Measurements from ENCODE around the gene SEC22C.

SEC22C gene

DNA sequence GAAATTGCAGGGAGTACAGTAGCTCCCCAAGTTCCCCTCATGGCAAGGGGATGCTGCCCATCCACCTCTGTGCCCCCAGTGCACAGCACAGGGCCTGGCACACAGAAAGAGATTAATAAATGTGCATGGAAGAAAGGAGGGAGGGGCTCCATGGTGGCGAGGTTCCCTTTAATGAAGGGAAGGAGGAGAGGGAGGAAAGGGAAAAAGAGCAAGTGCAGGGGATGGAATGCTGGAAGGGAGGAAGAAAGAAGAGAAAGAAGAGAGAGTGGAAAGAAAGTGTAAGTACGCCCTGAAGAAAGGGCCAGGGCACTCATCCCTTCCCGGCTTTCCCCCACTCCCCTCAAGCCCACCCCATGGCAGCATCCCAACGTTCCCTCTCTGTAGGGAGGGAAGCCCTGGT is 80.9 kb downstream of the SEC22C start:
- H3K4me3 ChIP-seq (replicated peaks in 1 of 2; ENCODE audit: low read depth in 2 of 2, low read length in 2 of 2), result no peak overlapping the region
- DNase-seq (ENCODE audit: low read depth in 2 of 2), result no peak
- TF ChIP-seq, protein P1, sequence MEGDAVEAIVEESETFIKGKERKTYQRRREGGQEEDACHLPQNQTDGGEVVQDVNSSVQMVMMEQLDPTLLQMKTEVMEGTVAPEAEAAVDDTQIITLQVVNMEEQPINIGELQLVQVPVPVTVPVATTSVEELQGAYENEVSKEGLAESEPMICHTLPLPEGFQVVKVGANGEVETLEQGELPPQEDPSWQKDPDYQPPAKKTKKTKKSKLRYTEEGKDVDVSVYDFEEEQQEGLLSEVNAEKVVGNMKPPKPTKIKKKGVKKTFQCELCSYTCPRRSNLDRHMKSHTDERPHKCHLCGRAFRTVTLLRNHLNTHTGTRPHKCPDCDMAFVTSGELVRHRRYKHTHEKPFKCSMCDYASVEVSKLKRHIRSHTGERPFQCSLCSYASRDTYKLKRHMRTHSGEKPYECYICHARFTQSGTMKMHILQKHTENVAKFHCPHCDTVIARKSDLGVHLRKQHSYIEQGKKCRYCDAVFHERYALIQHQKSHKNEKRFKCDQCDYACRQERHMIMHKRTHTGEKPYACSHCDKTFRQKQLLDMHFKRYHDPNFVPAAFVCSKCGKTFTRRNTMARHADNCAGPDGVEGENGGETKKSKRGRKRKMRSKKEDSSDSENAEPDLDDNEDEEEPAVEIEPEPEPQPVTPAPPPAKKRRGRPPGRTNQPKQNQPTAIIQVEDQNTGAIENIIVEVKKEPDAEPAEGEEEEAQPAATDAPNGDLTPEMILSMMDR (IDR thresholded peaks at IDR 0.05; ENCODE audit: low read depth, low read length), result no peak

DNA sequence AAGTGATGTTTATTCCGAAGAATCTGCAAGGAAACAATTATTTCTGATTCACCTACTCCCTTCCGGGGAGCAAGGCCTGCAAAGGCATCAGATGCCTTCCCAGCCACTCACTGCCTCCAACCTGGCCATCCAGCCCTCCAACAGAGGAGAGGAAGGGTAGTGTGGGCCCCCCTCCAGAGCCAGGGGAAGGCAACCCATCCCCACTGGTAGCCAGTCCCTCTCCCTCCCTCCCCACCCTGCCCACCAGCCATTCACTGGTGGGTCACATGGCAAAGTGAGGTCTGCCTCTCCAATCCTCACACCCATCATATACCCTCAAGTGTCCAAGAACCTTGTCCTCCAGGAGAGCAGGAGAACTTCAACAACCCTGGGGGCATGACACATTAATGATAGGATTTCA is 81.7 kb downstream of the SEC22C start:
- H3K4me3 ChIP-seq (replicated peaks in 1 of 2; ENCODE audit: low read depth in 2 of 2, low read length in 2 of 2), result no peak overlapping the region
- TF ChIP-seq, protein P1 (IDR thresholded peaks at IDR 0.05; ENCODE audit: low read depth, low read length), result no peak
- DNase-seq (ENCODE audit: low read depth in 2 of 2), result no peak

DNA sequence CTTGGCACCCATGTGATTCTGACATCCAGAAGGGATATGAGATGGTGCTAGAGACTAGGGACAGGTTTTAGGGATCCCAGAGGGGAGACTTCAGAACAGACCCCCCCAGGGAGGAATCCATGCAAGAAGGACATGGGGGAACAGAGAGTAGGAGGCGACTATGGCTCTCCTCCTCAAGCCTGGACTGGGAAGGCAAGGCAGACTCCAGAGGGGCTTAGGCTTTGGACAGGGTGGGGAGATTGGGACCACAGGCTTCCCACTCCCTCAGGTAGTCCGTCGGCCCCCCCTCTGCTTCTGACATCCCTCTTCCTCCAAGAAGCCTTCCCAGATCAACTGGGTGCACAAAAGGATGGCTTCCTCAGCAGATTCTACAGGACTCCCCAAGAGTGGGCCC is 82.3 kb downstream of the SEC22C start:
- no peak overlapping the region for H3K4me3 ChIP-seq (replicated peaks in 1 of 2; ENCODE audit: low read depth in 2 of 2, low read length in 2 of 2)
- TF ChIP-seq, protein P1 (IDR thresholded peaks at IDR 0.05; ENCODE audit: low read depth, low read length), result no peak
- DNase-seq (ENCODE audit: low read depth in 2 of 2), result no peak

DNA sequence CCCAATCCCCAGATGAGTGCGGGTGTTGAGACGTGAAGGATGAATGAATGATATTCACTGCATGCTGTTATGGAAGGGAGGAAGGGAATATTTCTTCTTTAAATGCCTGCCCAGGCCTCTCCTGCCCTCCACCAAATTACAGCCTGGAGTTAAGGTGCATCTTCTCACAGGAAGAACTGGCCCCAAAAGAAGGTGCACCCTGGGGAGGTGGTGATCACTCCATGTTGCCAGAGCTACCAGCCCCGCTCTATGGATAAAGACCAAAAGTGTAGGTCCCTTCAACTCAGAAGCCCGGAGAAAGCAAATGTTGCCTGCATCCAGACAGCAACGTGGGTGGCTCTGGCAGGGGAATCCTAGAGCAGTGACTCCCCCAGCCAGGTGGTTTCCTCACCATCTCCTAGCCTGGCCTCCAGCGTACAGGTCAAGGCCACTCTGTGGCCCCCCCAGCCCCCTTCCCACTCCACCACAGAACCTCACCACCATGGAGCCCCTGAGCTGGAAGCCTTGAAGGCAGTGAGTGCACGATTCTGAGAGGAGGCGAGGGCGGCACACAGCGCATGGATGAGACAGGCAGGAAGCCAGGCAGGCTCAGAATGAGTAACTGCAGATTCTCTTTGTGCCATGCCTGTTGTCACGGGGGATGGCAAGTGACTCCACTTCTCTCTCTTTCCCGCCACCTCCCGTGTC is 82.8 kb downstream of the SEC22C start:
- no peak overlapping the region for H3K4me3 ChIP-seq (replicated peaks in 1 of 2; ENCODE audit: low read depth in 2 of 2, low read length in 2 of 2)
- DNase-seq (ENCODE audit: low read depth in 2 of 2), result no peak
- TF ChIP-seq, protein P1 (IDR thresholded peaks at IDR 0.05; ENCODE audit: low read depth, low read length), result no peak

DNA sequence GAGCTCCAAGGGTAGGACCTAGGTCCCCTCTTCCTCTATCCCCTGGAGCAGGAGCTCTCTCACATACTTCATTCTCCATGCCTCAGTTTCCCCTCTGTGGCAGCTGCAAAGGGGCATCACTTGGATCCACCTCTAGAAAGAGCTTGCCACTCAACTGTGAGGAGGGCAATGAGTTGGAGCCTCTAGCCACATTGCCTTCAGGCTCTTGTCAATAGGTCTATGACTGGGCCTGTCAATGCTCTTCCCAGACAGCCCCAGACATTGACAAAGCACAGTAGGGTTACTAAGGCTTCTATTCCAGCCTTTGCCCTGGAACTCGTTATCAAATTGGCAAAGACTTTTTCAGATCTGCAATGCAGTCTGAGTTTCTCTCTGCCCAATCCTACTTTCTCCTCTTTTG is 83.7 kb downstream of the SEC22C start:
- DNase-seq (ENCODE audit: low read depth in 2 of 2), result no peak
- no peak overlapping the region for H3K4me3 ChIP-seq (replicated peaks in 1 of 2; ENCODE audit: low read depth in 2 of 2, low read length in 2 of 2)
- TF ChIP-seq, protein P1 (IDR thresholded peaks at IDR 0.05; ENCODE audit: low read depth, low read length), result no peak

All from cardiac fibroblast (primary cell).